Loucy (cell line): Measurements from ENCODE around the gene LRRC61.

Experiments
- H2AFZ ChIP-seq: fragments of 200-600 bp; sonication (generic); 2 replicates; pipeline ENCODE4 v1.6.0; 2016; ENCODE audit warnings: antibody characterized with exemption, mild to moderate bottlenecking, low read length, moderate library complexity
- H3F3A ChIP-seq: fragments of 200-600 bp; 2 replicates; pipeline ENCODE4 v1.6.0; 2016; ENCODE audit warnings: antibody characterized with exemption, low read depth, mild to moderate bottlenecking
- H3K27me3 ChIP-seq: fragments of 200-600 bp; sonication (generic); 2 replicates; pipeline ENCODE4 v1.6.1; 2014; ENCODE audit warnings: low read length, mild to moderate bottlenecking; ENCODE audit not compliant: insufficient read depth, poor library complexity, severe bottlenecking
- H3K36me3 ChIP-seq: fragments of 200-600 bp; sonication (generic); 2 replicates; pipeline ENCODE4 v1.6.1; 2016; ENCODE audit warnings: low read length; ENCODE audit not compliant: insufficient read depth
- H3K4me1 ChIP-seq: fragments of 200-600 bp; sonication (generic); 2 replicates; pipeline ENCODE4 v1.5.1; 2014; ENCODE audit warnings: low read length, mild to moderate bottlenecking; ENCODE audit not compliant: insufficient read depth, poor library complexity, severe bottlenecking
- H3K4me2 ChIP-seq: fragments of 200-600 bp; sonication (generic); 2 replicates; pipeline ENCODE4 v1.6.0; 2014; ENCODE audit warnings: antibody characterized with exemption, low read length, low read depth, mild to moderate bottlenecking; ENCODE audit not compliant: poor library complexity, severe bottlenecking
- H3K4me3 ChIP-seq: fragments of 200-600 bp; sonication (generic); 2 replicates; pipeline ENCODE4 v1.5.1; 2014; ENCODE audit warnings: low read length, mild to moderate bottlenecking, mixed read lengths; ENCODE audit not compliant: poor library complexity, severe bottlenecking
- H3K79me2 ChIP-seq: fragments of 200-600 bp; sonication (generic); 2 replicates; pipeline ENCODE4 v1.6.1; 2014; ENCODE audit warnings: low read length; ENCODE audit not compliant: insufficient read depth
- H3K9ac ChIP-seq: fragments of 200-600 bp; sonication (generic); 2 replicates; pipeline ENCODE4 v1.6.0; 2014; ENCODE audit warnings: mild to moderate bottlenecking, low read depth, low read length, moderate library complexity; ENCODE audit not compliant: poor library complexity, severe bottlenecking
- H3K9me2 ChIP-seq: fragments of 200-600 bp; sonication (generic); replicated peaks from 2 replicates; pipeline ENCODE4 v1.6.1; 2016; ENCODE audit warnings: low read depth, low read length, mixed read lengths
- H3K9me3 ChIP-seq: fragments of 200-600 bp; sonication (generic); 2 replicates; pipeline ENCODE4 v1.6.1; 2014; ENCODE audit warnings: mild to moderate bottlenecking, antibody characterized with exemption, low read length, low read depth; ENCODE audit not compliant: insufficient read depth
- H4K20me1 ChIP-seq: fragments of 200-600 bp; sonication (generic); 2 replicates; pipeline ENCODE4 v1.6.0; 2014; ENCODE audit warnings: antibody characterized with exemption, low read length, mild to moderate bottlenecking; ENCODE audit not compliant: insufficient read depth, poor library complexity, severe bottlenecking
- EZH2phosphoT487 ChIP-seq: fragments of 200-600 bp; IDR thresholded peaks from 2 replicates; pipeline ENCODE4 v1.6.1; 2018; ENCODE audit warnings: antibody characterized with exemption, mild to moderate bottlenecking, moderate library complexity, borderline replicate concordance
- TF ChIP-seq, protein P1 (sequence below): fragments of 200-600 bp; sonication (generic); conservative IDR thresholded peaks from 2 replicates; pipeline ENCODE4 v1.5.1; 2014; ENCODE audit warnings: mild to moderate bottlenecking, antibody characterized with exemption, low read length

LRRC61 gene

DNA sequence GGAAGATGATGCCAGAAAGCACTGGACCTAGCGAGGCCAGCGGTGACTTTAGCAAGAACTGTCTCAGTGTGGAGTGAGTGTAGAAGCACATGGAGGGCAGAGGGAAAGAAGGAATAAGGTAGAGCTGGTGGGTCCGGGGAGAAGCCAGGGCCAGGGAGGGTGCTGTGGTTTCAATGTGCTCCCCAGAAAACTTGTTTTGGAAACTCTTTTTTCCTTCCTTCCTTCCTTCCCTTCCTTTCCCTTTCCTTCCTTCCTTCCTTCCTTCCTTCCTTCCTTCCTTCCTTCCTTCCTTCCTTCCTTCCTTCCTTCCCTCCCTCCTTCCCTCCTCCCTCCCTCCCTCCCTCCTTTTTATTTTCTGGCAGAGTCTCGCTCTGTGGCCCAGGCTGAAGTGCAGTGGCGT lies 23.8 kb downstream of the LRRC61 start:
- H3K4me2 ChIP-seq = no peak overlapping the region
- no peak for TF ChIP-seq EZH2phosphoT487
- TF ChIP-seq, protein P1, sequence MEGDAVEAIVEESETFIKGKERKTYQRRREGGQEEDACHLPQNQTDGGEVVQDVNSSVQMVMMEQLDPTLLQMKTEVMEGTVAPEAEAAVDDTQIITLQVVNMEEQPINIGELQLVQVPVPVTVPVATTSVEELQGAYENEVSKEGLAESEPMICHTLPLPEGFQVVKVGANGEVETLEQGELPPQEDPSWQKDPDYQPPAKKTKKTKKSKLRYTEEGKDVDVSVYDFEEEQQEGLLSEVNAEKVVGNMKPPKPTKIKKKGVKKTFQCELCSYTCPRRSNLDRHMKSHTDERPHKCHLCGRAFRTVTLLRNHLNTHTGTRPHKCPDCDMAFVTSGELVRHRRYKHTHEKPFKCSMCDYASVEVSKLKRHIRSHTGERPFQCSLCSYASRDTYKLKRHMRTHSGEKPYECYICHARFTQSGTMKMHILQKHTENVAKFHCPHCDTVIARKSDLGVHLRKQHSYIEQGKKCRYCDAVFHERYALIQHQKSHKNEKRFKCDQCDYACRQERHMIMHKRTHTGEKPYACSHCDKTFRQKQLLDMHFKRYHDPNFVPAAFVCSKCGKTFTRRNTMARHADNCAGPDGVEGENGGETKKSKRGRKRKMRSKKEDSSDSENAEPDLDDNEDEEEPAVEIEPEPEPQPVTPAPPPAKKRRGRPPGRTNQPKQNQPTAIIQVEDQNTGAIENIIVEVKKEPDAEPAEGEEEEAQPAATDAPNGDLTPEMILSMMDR = no peak
- no peaks in the 10 kb centered on the region for H3K36me3 ChIP-seq
- H3K9ac ChIP-seq = no peak overlapping the region
- H2AFZ ChIP-seq = no peak overlapping the region
- no peaks in the 10 kb centered on the region for H3F3A ChIP-seq
- H3K27me3 ChIP-seq = no peaks in the 10 kb centered on the region
- no peak overlapping the region for H3K4me3 ChIP-seq
- no peaks in the 10 kb centered on the region for H3K9me3 ChIP-seq
- no peaks in the 10 kb centered on the region for H3K4me1 ChIP-seq
- no peaks in the 10 kb centered on the region for H4K20me1 ChIP-seq
- H3K9me2 ChIP-seq = no peaks in the 10 kb centered on the region
- H3K79me2 ChIP-seq = no peaks in the 10 kb centered on the region

DNA sequence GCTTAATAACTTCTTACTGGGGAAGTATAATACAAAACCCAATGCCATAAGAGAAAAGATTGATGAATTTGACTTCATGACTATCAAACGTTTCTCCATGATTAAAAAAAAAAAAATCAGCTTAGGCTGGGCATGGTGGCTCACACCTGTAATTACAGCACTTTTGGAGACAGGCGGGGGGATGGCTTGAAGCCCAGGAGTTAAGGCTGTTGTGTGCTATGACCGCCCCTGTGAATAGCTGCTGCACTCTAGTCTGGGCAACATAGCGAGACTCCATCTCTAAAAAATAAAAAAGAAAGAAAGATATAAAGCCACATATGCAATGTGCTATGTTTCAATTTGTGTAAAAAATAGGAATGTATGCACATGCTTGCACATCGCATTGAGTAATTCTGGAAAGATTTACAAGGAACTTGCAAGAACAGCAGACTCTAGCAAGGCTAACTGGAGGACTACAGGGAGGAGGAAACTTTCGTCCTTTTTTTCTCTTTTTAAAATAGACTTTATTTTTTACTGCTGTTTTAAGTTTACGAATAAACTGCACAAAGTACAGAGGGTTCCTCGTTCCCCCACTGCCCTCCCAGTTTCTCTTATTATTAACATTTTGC lies 28.5 kb downstream of the LRRC61 start:
- Histone ChIP-seq H3K27me3 (no peaks in the 10 kb centered on the region), H3K4me3 (no peak overlapping the region), H3K36me3 (no peaks in the 10 kb centered on the region), H4K20me1 (no peaks in the 10 kb centered on the region), H3K4me2 (no peak overlapping the region), H3F3A (no peaks in the 10 kb centered on the region), H3K9me2 (no peaks in the 10 kb centered on the region), H3K9ac (no peak overlapping the region), H2AFZ (no peak overlapping the region), H3K9me3 (no peaks in the 10 kb centered on the region), H3K4me1 (peaks cover 5% of the 10 kb centered on the region), H3K79me2 (no peaks in the 10 kb centered on the region)
- TF ChIP-seq, protein P1 = no peak
- TF ChIP-seq EZH2phosphoT487 = no peak

DNA sequence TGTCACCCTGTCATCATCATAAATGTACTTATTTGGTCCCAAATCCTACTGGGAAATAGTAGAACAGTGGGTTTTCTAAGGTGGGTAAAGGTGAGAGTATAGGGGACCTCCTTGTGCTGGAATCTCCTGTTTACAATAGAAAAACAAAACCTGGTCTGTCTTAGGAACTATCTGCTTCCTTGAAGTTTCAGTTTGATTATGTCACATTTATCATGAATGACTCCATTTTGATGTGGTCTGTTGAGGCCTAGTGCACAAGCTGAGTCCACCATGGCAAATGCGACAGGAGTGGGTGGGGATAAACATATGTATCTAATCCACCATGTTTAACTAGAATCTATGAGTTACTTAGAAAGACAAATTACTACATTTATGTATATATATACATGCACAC lies 32.5 kb downstream of the LRRC61 start:
- Histone ChIP-seq H3K4me1 (peaks cover 26% of the 10 kb centered on the region), H4K20me1 (no peaks in the 10 kb centered on the region), H3K27me3 (no peaks in the 10 kb centered on the region), H3F3A (peaks cover 2% of the 10 kb centered on the region; the same call in 1 of the 2 replicates), H2AFZ (peak overlapping the region; percentile 68), H3K9me2 (no peaks in the 10 kb centered on the region), H3K9me3 (no peaks in the 10 kb centered on the region), H3K9ac (no peak overlapping the region), H3K4me2 (no peak overlapping the region), H3K36me3 (no peaks in the 10 kb centered on the region), H3K4me3 (no peak overlapping the region), H3K79me2 (no peaks in the 10 kb centered on the region)
- TF ChIP-seq, protein P1 = no peak
- TF ChIP-seq EZH2phosphoT487 = no peak
